ENCODE data around the gene STK24. TPM values are rescaled to one million over a fixed set of nuclear protein-coding genes. Genes with fewer than 3 reads are reported as not detected.

Gene STK24
- total RNA-seq, 1 donor from 2014 or later, result 139 TPM

DNA sequence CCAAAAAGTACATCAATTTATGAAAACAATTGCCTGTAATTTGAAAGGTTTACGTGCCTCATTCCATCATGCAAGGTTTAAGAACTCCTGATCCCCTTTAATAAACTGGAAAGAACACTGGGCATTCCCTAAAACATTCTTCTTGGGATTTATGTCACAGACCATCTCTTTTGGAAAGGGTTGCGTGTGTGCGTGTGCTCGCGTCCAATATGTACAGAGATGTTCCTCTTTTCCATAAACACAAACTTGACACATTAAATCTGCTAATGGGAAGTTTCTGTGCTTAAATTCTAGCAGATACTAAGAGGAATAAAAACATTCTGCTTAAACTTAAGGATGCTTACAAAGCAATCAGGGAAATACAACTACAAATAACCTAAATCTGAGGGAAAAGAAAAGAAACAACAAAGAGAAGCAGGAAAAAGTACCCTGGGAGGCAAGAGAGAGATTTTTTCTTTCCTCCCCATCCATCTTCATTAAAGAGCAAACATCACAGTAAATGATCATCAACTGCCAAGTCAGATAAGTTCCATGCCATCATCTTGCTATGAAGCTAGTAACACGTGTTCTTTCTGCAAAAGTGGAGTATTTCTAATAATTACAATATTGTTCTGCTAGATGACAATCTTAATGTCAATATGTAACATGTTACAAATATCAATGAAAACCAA, 83.7 kb downstream of the STK24 start:
- H3K4me1 Mint-ChIP-seq (ENCODE audit: low read depth), result peaks cover 52% of the 10 kb centered on the region
- no peak overlapping the region for H3K27ac Mint-ChIP-seq
- H3K9me3 Mint-ChIP-seq, result no peaks in the 10 kb centered on the region
- peaks cover 13% of the 10 kb centered on the region for H3K36me3 Mint-ChIP-seq (ENCODE audit: low read depth)
- intact Hi-C loops (cut with micrococcal nuclease), result no loop called here
- H3K27me3 Mint-ChIP-seq (ENCODE audit: insufficient read depth), result no peaks in the 10 kb centered on the region
- no peak for DNase-seq (ENCODE audit: low spot score)
- no peak overlapping the region for H3K4me3 Mint-ChIP-seq

- Mint-ChIP-seq H3K4me1 (ENCODE audit: low read depth) (peaks cover 52% of the 10 kb centered on the region), H3K27me3 (ENCODE audit: insufficient read depth) (no peaks in the 10 kb centered on the region), H3K36me3 (ENCODE audit: low read depth) (peaks cover 12% of the 10 kb centered on the region), H3K27ac (no peak overlapping the region), H3K9me3 (no peaks in the 10 kb centered on the region), H3K4me3 (no peak overlapping the region)
- intact Hi-C loops (cut with micrococcal nuclease), result no loop called here
- no peak for DNase-seq (ENCODE audit: low spot score)
These were observed 84.4 kb downstream of the STK24 start for GRCh38 chr13:98492335-98493041.

DNA sequence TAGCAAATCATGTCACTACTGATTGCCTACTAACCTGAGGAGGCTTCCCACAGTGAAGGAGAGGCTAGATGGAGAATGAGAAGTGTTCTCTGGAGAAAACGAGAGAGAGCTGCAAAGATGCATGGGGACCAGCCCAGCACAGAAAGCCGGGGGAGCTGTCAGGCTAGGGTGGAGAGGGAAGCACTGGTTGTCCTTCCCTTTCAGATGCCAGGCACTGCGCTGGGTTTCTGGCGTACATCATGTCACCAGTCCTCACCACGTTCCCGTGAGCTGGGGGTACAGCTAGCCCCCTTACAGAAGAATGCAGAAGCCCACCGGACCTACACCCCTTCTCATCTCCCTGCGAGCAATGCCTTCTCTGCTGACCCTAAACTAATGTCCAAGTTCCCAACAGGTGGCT, 86.0 kb downstream of the STK24 start:
- Mint-ChIP-seq H3K36me3 (ENCODE audit: low read depth) (peaks cover 12% of the 10 kb centered on the region), H3K9me3 (no peaks in the 10 kb centered on the region), H3K4me1 (ENCODE audit: low read depth) (peaks cover 55% of the 10 kb centered on the region), H3K4me3 (no peak overlapping the region), H3K27me3 (ENCODE audit: insufficient read depth) (no peaks in the 10 kb centered on the region), H3K27ac (no peak overlapping the region)
- intact Hi-C loops (cut with micrococcal nuclease), result no loop called here
- DNase-seq (ENCODE audit: low spot score), result no peak

- Mint-ChIP-seq H3K27ac (no peak overlapping the region), H3K36me3 (ENCODE audit: low read depth) (peaks cover 12% of the 10 kb centered on the region), H3K4me1 (ENCODE audit: low read depth) (peaks cover 60% of the 10 kb centered on the region), H3K9me3 (no peaks in the 10 kb centered on the region), H3K4me3 (no peak overlapping the region), H3K27me3 (ENCODE audit: insufficient read depth) (no peaks in the 10 kb centered on the region)
- intact Hi-C loops (cut with micrococcal nuclease), result no loop called here
- DNase-seq (ENCODE audit: low spot score), result no peak
These were observed 86.6 kb downstream of the STK24 start for GRCh38 chr13:98490195-98490836.

DNA sequence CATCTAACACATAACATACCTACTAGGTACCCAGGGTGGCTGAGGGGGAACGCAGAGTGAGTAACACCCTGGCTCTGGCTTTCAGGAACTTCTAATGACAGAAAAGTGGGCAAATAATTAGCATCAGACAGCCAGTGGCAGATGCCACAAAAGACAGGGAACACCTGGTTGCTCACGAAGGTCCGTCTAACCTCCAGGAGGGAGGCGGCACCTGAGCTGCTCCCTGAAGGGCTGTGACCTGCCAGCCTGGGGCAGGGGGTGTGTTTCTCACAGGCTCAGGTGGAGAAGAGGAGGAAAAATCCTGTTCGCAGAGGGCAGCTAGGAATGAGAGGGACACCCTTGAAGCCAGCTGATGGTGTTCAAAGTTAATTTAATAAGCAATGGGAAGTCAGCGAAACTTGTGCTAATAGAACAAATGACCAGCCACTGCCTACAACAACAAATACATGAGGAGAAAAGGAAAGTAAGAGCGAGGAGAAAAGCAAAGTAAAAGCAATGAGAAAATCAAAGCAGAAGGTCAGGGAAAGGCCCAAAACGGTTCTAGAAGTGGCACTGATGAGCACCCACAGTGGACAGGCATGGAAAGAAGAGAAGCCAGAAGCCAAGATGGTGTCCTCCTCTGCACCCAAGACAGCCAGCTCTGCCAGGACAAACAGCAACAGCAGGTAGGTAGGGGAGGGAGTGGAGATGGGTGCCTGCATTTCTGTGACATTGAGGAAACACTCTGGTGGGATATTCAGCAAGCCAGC, 87.3 kb downstream of the STK24 start:
- no peak for DNase-seq (ENCODE audit: low spot score)
- no peak overlapping the region for H3K4me3 Mint-ChIP-seq
- H3K27ac Mint-ChIP-seq, result peak overlapping the region; percentile 38
- no peaks in the 10 kb centered on the region for H3K9me3 Mint-ChIP-seq
- peaks cover 15% of the 10 kb centered on the region for H3K36me3 Mint-ChIP-seq (ENCODE audit: low read depth)
- no peaks in the 10 kb centered on the region for H3K27me3 Mint-ChIP-seq (ENCODE audit: insufficient read depth)
- peaks cover 67% of the 10 kb centered on the region for H3K4me1 Mint-ChIP-seq (ENCODE audit: low read depth)
- intact Hi-C loops (cut with micrococcal nuclease), result no loop called here

DNA sequence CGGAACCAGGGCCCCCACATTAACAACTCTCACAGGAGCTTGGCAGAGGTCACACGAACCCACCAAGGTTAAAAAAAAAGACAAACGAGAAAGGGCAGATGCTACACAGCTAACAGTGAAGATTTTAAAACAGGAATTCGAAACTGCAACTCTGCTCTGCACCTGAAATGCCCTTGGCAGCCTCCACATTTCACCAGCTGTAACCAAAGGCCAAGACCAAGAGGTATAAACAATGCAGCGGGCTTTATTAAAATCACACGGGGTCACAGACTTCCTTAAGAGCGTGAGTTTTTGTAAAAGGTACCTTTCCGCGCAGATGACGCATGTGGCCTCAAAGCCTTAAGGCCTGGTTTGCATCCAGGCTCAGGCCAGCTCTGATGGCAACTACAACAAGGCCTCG, 88.2 kb downstream of the STK24 start:
- Mint-ChIP-seq H3K36me3 (ENCODE audit: low read depth) (peaks cover 15% of the 10 kb centered on the region), H3K9me3 (no peaks in the 10 kb centered on the region), H3K27ac (no peak overlapping the region), H3K4me1 (ENCODE audit: low read depth) (peaks cover 74% of the 10 kb centered on the region), H3K4me3 (no peak overlapping the region), H3K27me3 (ENCODE audit: insufficient read depth) (no peaks in the 10 kb centered on the region)
- intact Hi-C loops (cut with micrococcal nuclease), result no loop called here
- no peak for DNase-seq (ENCODE audit: low spot score)

DNA sequence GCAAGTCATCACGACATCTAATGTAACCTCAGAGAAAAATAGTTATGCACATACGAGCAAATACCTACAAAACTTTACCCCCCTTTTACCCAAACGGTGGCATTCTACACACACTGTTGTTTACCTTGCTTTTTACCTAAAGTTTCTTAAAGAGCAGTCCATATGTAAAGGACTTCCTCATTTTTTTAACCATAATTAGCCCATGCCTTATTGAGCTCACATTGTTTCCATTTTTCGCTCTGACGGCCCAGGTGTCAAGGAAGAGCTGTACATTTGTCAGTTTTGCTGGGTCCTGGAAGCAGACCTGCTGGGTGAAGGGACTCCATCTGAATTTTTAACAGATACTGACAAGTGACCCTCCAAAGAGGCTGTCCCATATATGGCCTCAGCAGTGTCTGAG, 89.4 kb downstream of the STK24 start:
- intact Hi-C loops (cut with micrococcal nuclease), result no loop called here

GRCh38 chr13:98487016-98487415, 89.9 kb downstream of the STK24 start:
- no peak for DNase-seq (ENCODE audit: low spot score)
- H3K36me3 Mint-ChIP-seq (ENCODE audit: low read depth), result peaks cover 8% of the 10 kb centered on the region
- intact Hi-C loops (cut with micrococcal nuclease), result no loop called here
- no peak overlapping the region for H3K4me3 Mint-ChIP-seq
- peaks cover 66% of the 10 kb centered on the region for H3K4me1 Mint-ChIP-seq (ENCODE audit: low read depth)
- no peaks in the 10 kb centered on the region for H3K27me3 Mint-ChIP-seq (ENCODE audit: insufficient read depth)
- H3K27ac Mint-ChIP-seq, result no peak overlapping the region
- no peaks in the 10 kb centered on the region for H3K9me3 Mint-ChIP-seq

More for the DNA sequence above, 89.4 kb downstream of the STK24 start:
- Mint-ChIP-seq H3K27me3 (ENCODE audit: insufficient read depth) (no peaks in the 10 kb centered on the region), H3K4me1 (ENCODE audit: low read depth) (peaks cover 71% of the 10 kb centered on the region), H3K4me3 (no peak overlapping the region), H3K27ac (peak overlapping the region; percentile 55), H3K36me3 (ENCODE audit: low read depth) (peaks cover 8% of the 10 kb centered on the region), H3K9me3 (no peaks in the 10 kb centered on the region)
- DNase-seq (ENCODE audit: low spot score), result no peak

DNA sequence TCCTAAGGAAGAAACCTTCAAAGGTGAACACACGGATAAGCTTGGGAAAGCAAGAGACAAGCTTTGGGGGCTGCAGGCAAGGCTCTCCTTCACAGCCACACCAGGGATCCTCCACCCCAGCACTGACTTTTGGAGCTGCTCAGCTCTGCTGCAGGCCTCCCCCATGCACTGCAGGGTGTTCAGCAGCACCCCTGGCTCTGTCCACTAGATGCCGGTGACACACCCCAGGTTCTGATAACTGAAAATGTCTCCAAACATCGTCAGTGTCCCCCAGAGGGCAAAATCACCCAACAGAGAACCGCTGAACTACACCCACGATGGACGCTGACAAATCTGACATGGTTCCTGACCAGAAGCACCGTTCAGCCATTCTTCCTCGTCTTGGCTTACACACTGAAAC, 90.5 kb downstream of the STK24 start:
- no peak for DNase-seq (ENCODE audit: low spot score)
- no peak overlapping the region for H3K27ac Mint-ChIP-seq
- peaks cover 11% of the 10 kb centered on the region for H3K36me3 Mint-ChIP-seq (ENCODE audit: low read depth)
- H3K27me3 Mint-ChIP-seq (ENCODE audit: insufficient read depth), result no peaks in the 10 kb centered on the region
- intact Hi-C loops (cut with micrococcal nuclease), result no loop called here
- no peaks in the 10 kb centered on the region for H3K9me3 Mint-ChIP-seq
- H3K4me1 Mint-ChIP-seq (ENCODE audit: low read depth), result peaks cover 64% of the 10 kb centered on the region
- no peak overlapping the region for H3K4me3 Mint-ChIP-seq

GRCh38 chr13:98485561-98485960, 91.3 kb downstream of the STK24 start:
- no peak for DNase-seq (ENCODE audit: low spot score)
- Mint-ChIP-seq H3K4me1 (ENCODE audit: low read depth) (peaks cover 69% of the 10 kb centered on the region), H3K27ac (peak overlapping the region; percentile 31), H3K36me3 (ENCODE audit: low read depth) (peaks cover 17% of the 10 kb centered on the region), H3K4me3 (no peak overlapping the region), H3K27me3 (ENCODE audit: insufficient read depth) (no peaks in the 10 kb centered on the region), H3K9me3 (no peaks in the 10 kb centered on the region)
- intact Hi-C loops (cut with micrococcal nuclease), result no loop called here

GRCh38 chr13:98484289-98485219, 92.4 kb downstream of the STK24 start:
- H3K27me3 Mint-ChIP-seq (ENCODE audit: insufficient read depth), result no peaks in the 10 kb centered on the region
- intact Hi-C loops (cut with micrococcal nuclease), result no loop called here
- DNase-seq (ENCODE audit: low spot score), result no peak
- peak overlapping the region; percentile 22 for H3K4me3 Mint-ChIP-seq
- peak overlapping the region; percentile 82 for H3K27ac Mint-ChIP-seq
- peaks cover 68% of the 10 kb centered on the region for H3K4me1 Mint-ChIP-seq (ENCODE audit: low read depth)
- H3K36me3 Mint-ChIP-seq (ENCODE audit: low read depth), result peaks cover 17% of the 10 kb centered on the region
- no peaks in the 10 kb centered on the region for H3K9me3 Mint-ChIP-seq
